ENCODE results near the gene MBTPS1.

DNA sequence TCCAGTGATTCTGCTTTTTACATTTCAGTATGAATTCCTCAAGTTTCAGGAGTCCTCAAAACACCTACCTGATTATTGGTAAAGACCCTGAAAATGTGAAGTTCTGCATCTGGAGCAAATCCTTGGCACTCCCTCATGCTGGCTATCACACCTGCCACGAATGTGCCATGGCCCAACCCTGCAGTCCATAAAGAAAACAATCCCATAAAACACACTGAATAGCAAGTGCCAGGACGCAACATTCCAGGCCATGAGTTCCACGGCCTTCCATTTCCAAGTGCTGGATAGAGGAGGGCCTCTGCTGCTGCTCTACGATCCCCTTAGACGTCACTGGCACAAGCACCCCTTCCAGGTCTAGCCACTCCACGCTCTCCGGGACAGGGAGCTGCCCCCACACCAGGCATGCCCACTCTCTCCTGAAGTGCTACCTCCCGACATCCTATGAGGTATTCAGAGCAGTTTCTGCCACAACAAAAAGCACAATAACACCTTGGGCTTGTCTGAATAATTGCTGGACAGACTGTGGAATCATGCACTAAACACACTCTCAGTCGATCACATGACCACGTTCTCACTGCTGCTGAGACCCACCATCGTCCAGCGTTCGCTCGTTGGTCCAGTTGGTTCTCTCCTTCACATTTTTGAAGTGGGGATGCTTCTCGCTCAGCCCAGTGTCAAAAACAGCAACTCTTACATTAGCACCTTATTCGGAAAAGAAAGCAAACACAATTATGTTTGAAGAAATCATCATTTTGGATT lies 23.4 kb downstream of the MBTPS1 start:
- TF ChIP-seq ARNTL (CRISPR knock-in tag; IDR thresholded peaks at IDR 0.05; ENCODE audit: borderline replicate concordance, low read depth) (no peak), ISL1 (CRISPR knock-in tag; IDR thresholded peaks at IDR 0.05) (no peak), RARB (CRISPR knock-in tag; IDR thresholded peaks at IDR 0.05) (no peak), BACH2 (CRISPR knock-in tag; IDR thresholded peaks at IDR 0.05; ENCODE audit: borderline replicate concordance) (no peak), SNAI2 (CRISPR knock-in tag; IDR thresholded peaks at IDR 0.05) (no peak), ZNF565 (CRISPR knock-in tag; conservative IDR thresholded peaks at IDR 0.05; ENCODE audit: low read depth) (no peak), PPARA (CRISPR knock-in tag; IDR thresholded peaks at IDR 0.05; ENCODE audit: borderline replicate concordance) (no peak)
- TF ChIP-seq, protein P1, sequence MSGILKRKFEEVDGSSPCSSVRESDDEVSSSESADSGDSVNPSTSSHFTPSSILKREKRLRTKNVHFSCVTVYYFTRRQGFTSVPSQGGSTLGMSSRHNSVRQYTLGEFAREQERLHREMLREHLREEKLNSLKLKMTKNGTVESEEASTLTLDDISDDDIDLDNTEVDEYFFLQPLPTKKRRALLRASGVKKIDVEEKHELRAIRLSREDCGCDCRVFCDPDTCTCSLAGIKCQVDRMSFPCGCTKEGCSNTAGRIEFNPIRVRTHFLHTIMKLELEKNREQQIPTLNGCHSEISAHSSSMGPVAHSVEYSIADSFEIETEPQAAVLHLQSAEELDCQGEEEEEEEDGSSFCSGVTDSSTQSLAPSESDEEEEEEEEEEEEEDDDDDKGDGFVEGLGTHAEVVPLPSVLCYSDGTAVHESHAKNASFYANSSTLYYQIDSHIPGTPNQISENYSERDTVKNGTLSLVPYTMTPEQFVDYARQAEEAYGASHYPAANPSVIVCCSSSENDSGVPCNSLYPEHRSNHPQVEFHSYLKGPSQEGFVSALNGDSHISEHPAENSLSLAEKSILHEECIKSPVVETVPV (CRISPR knock-in tag; IDR thresholded peaks at IDR 0.05): no peak
- TF ChIP-seq, protein P2, sequence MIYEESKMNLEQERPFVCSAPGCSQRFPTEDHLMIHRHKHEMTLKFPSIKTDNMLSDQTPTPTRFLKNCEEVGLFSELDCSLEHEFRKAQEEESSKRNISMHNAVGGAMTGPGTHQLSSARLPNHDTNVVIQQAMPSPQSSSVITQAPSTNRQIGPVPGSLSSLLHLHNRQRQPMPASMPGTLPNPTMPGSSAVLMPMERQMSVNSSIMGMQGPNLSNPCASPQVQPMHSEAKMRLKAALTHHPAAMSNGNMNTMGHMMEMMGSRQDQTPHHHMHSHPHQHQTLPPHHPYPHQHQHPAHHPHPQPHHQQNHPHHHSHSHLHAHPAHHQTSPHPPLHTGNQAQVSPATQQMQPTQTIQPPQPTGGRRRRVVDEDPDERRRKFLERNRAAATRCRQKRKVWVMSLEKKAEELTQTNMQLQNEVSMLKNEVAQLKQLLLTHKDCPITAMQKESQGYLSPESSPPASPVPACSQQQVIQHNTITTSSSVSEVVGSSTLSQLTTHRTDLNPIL (CRISPR knock-in tag; IDR thresholded peaks at IDR 0.05; ENCODE audit: low read depth): no peak
- TF ChIP-seq, protein P3, sequence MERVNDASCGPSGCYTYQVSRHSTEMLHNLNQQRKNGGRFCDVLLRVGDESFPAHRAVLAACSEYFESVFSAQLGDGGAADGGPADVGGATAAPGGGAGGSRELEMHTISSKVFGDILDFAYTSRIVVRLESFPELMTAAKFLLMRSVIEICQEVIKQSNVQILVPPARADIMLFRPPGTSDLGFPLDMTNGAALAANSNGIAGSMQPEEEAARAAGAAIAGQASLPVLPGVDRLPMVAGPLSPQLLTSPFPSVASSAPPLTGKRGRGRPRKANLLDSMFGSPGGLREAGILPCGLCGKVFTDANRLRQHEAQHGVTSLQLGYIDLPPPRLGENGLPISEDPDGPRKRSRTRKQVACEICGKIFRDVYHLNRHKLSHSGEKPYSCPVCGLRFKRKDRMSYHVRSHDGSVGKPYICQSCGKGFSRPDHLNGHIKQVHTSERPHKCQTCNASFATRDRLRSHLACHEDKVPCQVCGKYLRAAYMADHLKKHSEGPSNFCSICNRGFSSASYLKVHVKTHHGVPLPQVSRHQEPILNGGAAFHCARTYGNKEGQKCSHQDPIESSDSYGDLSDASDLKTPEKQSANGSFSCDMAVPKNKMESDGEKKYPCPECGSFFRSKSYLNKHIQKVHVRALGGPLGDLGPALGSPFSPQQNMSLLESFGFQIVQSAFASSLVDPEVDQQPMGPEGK (CRISPR knock-in tag; IDR thresholded peaks at IDR 0.05; ENCODE audit: borderline replicate concordance): no peak
- TF ChIP-seq, protein P4, sequence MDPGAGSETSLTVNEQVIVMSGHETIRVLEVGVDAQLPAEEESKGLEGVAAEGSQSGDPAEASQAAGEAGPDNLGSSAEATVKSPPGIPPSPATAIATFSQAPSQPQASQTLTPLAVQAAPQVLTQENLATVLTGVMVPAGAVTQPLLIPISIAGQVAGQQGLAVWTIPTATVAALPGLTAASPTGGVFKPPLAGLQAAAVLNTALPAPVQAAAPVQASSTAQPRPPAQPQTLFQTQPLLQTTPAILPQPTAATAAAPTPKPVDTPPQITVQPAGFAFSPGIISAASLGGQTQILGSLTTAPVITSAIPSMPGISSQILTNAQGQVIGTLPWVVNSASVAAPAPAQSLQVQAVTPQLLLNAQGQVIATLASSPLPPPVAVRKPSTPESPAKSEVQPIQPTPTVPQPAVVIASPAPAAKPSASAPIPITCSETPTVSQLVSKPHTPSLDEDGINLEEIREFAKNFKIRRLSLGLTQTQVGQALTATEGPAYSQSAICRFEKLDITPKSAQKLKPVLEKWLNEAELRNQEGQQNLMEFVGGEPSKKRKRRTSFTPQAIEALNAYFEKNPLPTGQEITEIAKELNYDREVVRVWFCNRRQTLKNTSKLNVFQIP (CRISPR knock-in tag; IDR thresholded peaks at IDR 0.05; ENCODE audit: borderline replicate concordance, low read depth): no peak
